Neural cell (in vitro differentiated cells): Measurements from ENCODE around the gene KCNJ12. TPM values are rescaled to one million over a fixed set of nuclear protein-coding genes. Genes with fewer than 3 reads are reported as not detected.
"Not testable (repeated sequence)": the region's sequence is repeated elsewhere in the genome, so short reads cannot be mapped to it uniquely, and the experiment has no call there.

Experiments used
- H2AFZ ChIP-seq: fragments of 200-600, 300-800 bp; sonication (generic), shearing (Covaris generic); 2 replicates; pipeline ENCODE4 v1.6.0; 2014; ENCODE audit warnings: low read depth, mild to moderate bottlenecking, antibody characterized with exemption, low read length, moderate library complexity
- H3F3A ChIP-seq: fragments of 200-600 bp; shearing (Covaris generic); 2 replicates; pipeline ENCODE4 v1.6.1; 2016; ENCODE audit warnings: mild to moderate bottlenecking, moderate library complexity, mixed read lengths, antibody characterized with exemption, low read length; ENCODE audit not compliant: insufficient read depth, poor library complexity, severe bottlenecking
- H3K27ac ChIP-seq: fragments of 200-600, 300-800 bp; sonication (generic), shearing (Covaris generic); 2 replicates; pipeline ENCODE4 v1.5.1; 2014; ENCODE audit warnings: mild to moderate bottlenecking, low read length, moderate library complexity
- H3K27me3 ChIP-seq: fragments of 300-800, 200-600 bp; sonication (generic), shearing (Covaris generic); 2 replicates; pipeline ENCODE4 v1.6.0; 2014; ENCODE audit warnings: mild to moderate bottlenecking, low read depth, low read length, moderate library complexity; ENCODE audit not compliant: insufficient read depth
- H3K36me3 ChIP-seq: fragments of 300-800, 200-600 bp; sonication (generic), shearing (Covaris generic); 2 replicates; pipeline ENCODE4 v1.5.1; 2014; ENCODE audit warnings: mild to moderate bottlenecking, antibody characterized with exemption, low read length, moderate library complexity; ENCODE audit not compliant: insufficient read depth
- H3K4me2 ChIP-seq: fragments of 300-800, 200-600 bp; sonication (generic), shearing (Covaris generic); 2 replicates; pipeline ENCODE4 v1.6.0; 2014; ENCODE audit warnings: mild to moderate bottlenecking, low read length
- H3K4me3 ChIP-seq: fragments of 300-800, 200-600 bp; sonication (generic), shearing (Covaris generic); 2 replicates; pipeline ENCODE4 v1.5.1; 2014; ENCODE audit warnings: mild to moderate bottlenecking, low read length, moderate library complexity
- H3K79me2 ChIP-seq: fragments of 200-600 bp; shearing (Covaris generic); replicated peaks from 2 replicates; pipeline ENCODE4 v1.6.0; 2014; ENCODE audit warnings: mild to moderate bottlenecking, low read length, moderate library complexity; ENCODE audit not compliant: insufficient read depth
- H3K9ac ChIP-seq: fragments of 300-800, 200-600 bp; sonication (generic), shearing (Covaris generic); 2 replicates; pipeline ENCODE4 v1.6.1; 2016; ENCODE audit warnings: mild to moderate bottlenecking, low read length, mixed read lengths
- H3K9me2 ChIP-seq: fragments of 200-600 bp; shearing (Covaris generic); 2 replicates; pipeline ENCODE4 v1.6.1; 2016; ENCODE audit warnings: mild to moderate bottlenecking, low read length, mixed read lengths; ENCODE audit not compliant: insufficient read depth
- H3K9me3 ChIP-seq: fragments of 200-600, 300-800 bp; sonication (generic), shearing (Covaris generic); 2 replicates; pipeline ENCODE4 v1.6.1; 2016; ENCODE audit warnings: mild to moderate bottlenecking, mixed run types, low read length, moderate library complexity, mixed read lengths
- H4K20me1 ChIP-seq: fragments of 200-600 bp; shearing (Covaris generic); 2 replicates; pipeline ENCODE4 v1.6.1; 2016; ENCODE audit warnings: mild to moderate bottlenecking, mixed run types; ENCODE audit not compliant: insufficient read depth
- polyA plus RNA-seq: library from polyadenylated mRNA; depleted of rRNA; stranded (reverse); fragments of >200 nt; gene quantifications from 2 replicates; pipeline ENCODE4 v1.2.3, GENCODE V29; 2014

The KCNJ12 gene
- polyA plus RNA-seq, 1 donor from 2014 or later, result 1.3 TPM

DNA sequence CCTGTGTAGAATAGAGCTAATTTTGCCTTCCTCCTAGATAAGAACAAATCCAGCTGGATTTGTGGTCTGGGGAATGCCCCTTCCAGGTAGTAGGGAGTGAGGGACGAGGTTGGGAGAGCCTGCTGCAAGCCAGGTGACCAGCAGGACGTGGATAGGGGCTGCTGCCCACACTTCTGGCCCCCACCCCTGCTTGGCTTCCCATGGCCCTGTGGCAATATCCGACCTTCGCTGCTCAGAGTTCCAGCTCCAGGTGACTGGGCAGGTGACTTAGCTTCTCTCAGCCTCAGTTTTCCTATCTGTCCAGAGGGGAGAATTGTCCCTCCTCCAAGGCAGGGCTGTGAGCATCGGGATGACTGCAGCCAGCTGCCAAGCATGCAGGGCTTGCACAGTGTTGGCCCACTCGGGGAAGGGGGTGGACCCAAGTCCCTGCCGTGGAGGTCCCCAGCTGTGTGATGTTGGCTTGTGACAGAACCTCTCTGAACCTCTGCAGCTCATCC lies 29.8 kb downstream of the KCNJ12 start:
- H3K36me3 ChIP-seq, H3K27ac ChIP-seq, H2AFZ ChIP-seq: not testable (repeated sequence)

DNA sequence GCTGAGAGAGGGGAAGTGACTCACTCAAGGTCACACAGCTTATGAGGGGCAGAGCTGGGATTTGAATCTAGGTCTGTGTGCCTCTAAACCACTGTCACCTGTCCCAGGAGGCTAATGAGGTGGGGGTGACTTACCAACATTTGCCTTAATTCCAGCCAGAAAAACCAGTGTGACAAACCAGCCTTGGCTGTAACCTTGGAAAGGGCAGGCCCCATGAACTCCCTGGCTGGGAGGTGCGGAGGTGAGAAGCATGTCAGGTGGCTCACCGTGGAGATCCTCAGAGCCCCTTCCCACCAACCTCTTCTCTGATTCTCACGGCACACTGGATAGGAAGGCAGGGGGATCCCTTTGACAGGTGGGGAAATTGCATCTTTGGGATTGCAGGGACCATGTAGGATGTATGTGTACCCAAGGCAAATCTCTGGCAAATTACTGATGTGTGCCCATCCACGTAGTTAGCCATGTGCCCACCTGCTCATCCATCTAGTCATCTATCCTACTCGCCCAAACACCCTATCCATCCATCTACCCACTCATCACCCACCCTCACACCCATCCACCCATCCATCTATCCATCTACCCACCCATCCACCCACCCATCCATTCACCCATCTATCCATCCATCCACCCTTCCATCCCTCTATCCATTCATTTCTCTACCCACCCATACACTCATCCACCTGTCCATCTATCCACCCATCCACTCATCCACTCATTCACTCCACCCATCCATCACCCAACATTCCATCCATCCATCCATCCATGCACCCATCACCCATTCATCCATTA lies 30.7 kb downstream of the KCNJ12 start:
- not testable (repeated sequence) for H3K27ac ChIP-seq, H3K4me2 ChIP-seq, H3F3A ChIP-seq, H3K9me3 ChIP-seq, H3K4me3 ChIP-seq, H3K79me2 ChIP-seq, H3K9ac ChIP-seq, H2AFZ ChIP-seq, H3K36me3 ChIP-seq, H4K20me1 ChIP-seq, H3K27me3 ChIP-seq, H3K9me2 ChIP-seq

More for the DNA sequence above, 29.8 kb downstream of the KCNJ12 start:
- H3K4me2 ChIP-seq, H3K9me2 ChIP-seq, H3K27me3 ChIP-seq, H3K79me2 ChIP-seq, H3K9ac ChIP-seq, H4K20me1 ChIP-seq, H3K9me3 ChIP-seq, H3K4me3 ChIP-seq, H3F3A ChIP-seq: not testable (repeated sequence)

- not testable (repeated sequence) for H3K36me3 ChIP-seq, H3K79me2 ChIP-seq, H3K4me2 ChIP-seq
Measured at GRCh38 chr17:21407752-21408151, 31.6 kb downstream of the KCNJ12 start.

GRCh38 chr17:21408224-21408623 lies 32.1 kb downstream of the KCNJ12 start:
- not testable (repeated sequence) for H3K4me3 ChIP-seq, H4K20me1 ChIP-seq, H3K9ac ChIP-seq, H3K36me3 ChIP-seq, H3K9me2 ChIP-seq, H3K4me2 ChIP-seq, H3K27ac ChIP-seq, H2AFZ ChIP-seq, H3K79me2 ChIP-seq, H3K27me3 ChIP-seq, H3K9me3 ChIP-seq, H3F3A ChIP-seq

More at GRCh38 chr17:21407752-21408151, 31.6 kb downstream of the KCNJ12 start:
- not testable (repeated sequence) for H3F3A ChIP-seq, H4K20me1 ChIP-seq, H3K27ac ChIP-seq, H2AFZ ChIP-seq, H3K4me3 ChIP-seq, H3K9me3 ChIP-seq, H3K9ac ChIP-seq, H3K9me2 ChIP-seq, H3K27me3 ChIP-seq

DNA sequence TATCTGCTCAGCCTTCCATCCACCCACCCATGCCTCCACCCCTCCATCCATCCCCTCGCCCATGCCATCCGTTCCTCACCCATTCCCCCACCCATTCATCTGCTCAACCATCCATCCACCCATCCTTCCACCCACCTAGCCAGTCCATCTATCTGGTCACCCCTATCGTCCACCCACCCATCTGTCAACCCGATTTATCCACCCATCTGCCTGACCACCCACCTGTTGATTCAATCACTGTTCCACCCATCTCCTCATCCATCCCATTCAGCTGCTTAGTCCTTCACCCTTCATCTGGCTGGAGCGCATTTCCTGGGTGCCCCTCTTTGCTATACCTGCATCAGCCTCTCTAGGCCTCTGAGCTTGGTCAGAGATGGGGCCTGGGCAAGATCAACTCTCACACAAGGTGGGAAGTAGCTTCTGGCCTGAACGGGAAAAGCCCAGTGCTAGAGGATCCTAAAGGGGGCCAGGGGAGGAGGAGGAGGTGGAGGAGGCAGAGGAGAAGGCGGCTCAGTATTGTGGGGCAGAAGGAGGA lies 32.7 kb downstream of the KCNJ12 start:
- H3K27me3 ChIP-seq, H3K27ac ChIP-seq, H3K9me3 ChIP-seq, H3K4me3 ChIP-seq, H3K79me2 ChIP-seq, H3K4me2 ChIP-seq, H4K20me1 ChIP-seq, H3K9me2 ChIP-seq, H3K9ac ChIP-seq, H3F3A ChIP-seq, H2AFZ ChIP-seq, H3K36me3 ChIP-seq: not testable (repeated sequence)

GRCh38 chr17:21409388-21409787 lies 33.2 kb downstream of the KCNJ12 start:
- H3K27me3 ChIP-seq, H4K20me1 ChIP-seq, H3K9ac ChIP-seq, H3K4me3 ChIP-seq, H3K9me3 ChIP-seq, H3F3A ChIP-seq, H3K27ac ChIP-seq, H3K9me2 ChIP-seq, H3K79me2 ChIP-seq, H3K4me2 ChIP-seq, H3K36me3 ChIP-seq, H2AFZ ChIP-seq: not testable (repeated sequence)

- H2AFZ ChIP-seq, H3K4me3 ChIP-seq, H4K20me1 ChIP-seq, H3F3A ChIP-seq, H3K27me3 ChIP-seq, H3K27ac ChIP-seq, H3K4me2 ChIP-seq, H3K9ac ChIP-seq, H3K79me2 ChIP-seq, H3K36me3 ChIP-seq, H3K9me3 ChIP-seq, H3K9me2 ChIP-seq: not testable (repeated sequence)
Measured at GRCh38 chr17:21409971-21410370, 33.8 kb downstream of the KCNJ12 start.

DNA sequence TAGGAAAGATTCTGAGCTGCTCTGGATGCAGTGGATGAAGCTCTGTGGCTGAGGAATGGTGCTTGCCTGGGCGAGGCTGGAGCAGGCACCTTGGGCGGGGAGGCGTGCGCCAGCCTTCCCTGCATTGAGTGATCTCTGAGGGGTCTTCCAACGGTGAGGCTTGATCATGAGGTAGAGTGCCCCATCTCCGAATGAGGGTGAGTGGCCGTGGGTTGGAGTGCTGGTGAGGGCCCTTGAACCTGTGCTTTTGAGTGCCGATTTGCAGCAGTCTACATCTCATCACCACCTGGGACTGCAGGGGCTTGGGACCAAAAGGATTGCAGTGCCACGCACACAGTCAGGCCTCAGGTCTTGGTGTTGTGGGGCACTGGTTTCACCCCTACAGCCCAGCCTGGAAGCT lies 34.2 kb downstream of the KCNJ12 start:
- not testable (repeated sequence) for H3K9ac ChIP-seq, H3K27ac ChIP-seq, H3K9me2 ChIP-seq, H3K27me3 ChIP-seq, H3K36me3 ChIP-seq, H3K9me3 ChIP-seq, H3K4me3 ChIP-seq, H3K79me2 ChIP-seq, H3F3A ChIP-seq, H2AFZ ChIP-seq, H4K20me1 ChIP-seq, H3K4me2 ChIP-seq
